ENCODE measurements around the gene SCART1.
"Not testable (repeated sequence)": the region's sequence is repeated elsewhere in the genome, so short reads cannot be mapped to it uniquely, and the experiment has no call there.

Gene SCART1

GRCh38 chr10:133515471-133515870 is 61.7 kb downstream of the SCART1 start:
- no peaks in the 10 kb centered on the region for H3K27me3 ChIP-seq (ENCODE audit: low read depth, low read length)
- H3K36me3 ChIP-seq (ENCODE audit: control insufficient read depth in 1 of 2, insufficient read depth in 2 of 2, low read length in 2 of 2) = no peaks in the 10 kb centered on the region
- no peak overlapping the region for H3K4me3 ChIP-seq (ENCODE audit: low read depth in 1 of 2, low read length in 2 of 2)
- peaks cover 0 to 5% of the 10 kb centered on the region in 2 donors for H3K4me1 ChIP-seq (ENCODE audit: control insufficient read depth in 1 of 2, insufficient read depth in 2 of 2, low read length in 2 of 2)
- no peak overlapping the region for H3K27ac ChIP-seq (ENCODE audit: low read length)
- no peaks in the 10 kb centered on the region for H3K9me3 ChIP-seq (ENCODE audit: control insufficient read depth in 1 of 2, low read length in 2 of 2)

DNA sequence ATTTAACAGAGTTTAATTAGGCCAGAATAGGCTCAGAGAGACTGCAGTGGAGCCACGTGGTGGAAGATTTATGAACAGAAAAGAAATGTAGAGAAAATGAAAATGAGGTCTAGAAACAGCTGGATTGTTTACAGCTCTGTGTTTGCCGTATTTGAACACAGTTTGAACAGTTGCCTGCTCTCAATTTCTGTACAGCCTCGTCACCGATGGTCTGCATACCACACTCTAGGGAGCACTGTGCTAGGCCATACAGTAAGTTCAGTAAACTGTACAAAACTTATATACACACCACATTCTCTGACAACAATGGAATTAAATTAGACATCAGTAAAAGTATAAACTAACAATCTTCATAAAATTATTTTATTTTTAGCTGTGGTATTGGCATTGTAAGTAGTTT is 62.3 kb downstream of the SCART1 start:
- H3K4me3 ChIP-seq (ENCODE audit: low read depth in 1 of 2, low read length in 2 of 2) = no peak overlapping the region
- H3K27me3 ChIP-seq (ENCODE audit: low read depth, low read length) = no peaks in the 10 kb centered on the region
- no peaks in the 10 kb centered on the region for H3K9me3 ChIP-seq (ENCODE audit: control insufficient read depth in 1 of 2, low read length in 2 of 2)
- no peak overlapping the region for H3K27ac ChIP-seq (ENCODE audit: low read length)
- H3K4me1 ChIP-seq (ENCODE audit: control insufficient read depth in 1 of 2, insufficient read depth in 2 of 2, low read length in 2 of 2) = peaks cover 0 to 5% of the 10 kb centered on the region in 2 donors
- no peaks in the 10 kb centered on the region for H3K36me3 ChIP-seq (ENCODE audit: control insufficient read depth in 1 of 2, insufficient read depth in 2 of 2, low read length in 2 of 2)

DNA sequence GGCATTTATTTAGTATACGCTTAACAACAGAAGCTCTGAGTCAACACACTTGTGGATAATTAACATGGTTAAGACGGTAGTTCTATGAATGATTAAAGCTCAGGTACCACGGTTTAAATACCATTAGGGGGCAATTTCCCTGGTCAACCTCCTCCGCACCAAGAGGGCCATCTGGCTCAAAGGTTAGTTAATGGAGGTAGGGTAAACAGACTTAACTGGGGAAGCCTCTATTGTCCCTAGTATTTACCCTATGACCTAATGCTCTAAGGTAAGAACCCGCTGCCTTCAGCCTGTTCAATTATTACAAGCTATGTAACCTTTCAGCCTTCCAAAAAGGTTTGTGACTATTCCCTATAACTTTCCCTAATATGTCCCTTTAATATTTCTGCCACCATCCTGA is 64.8 kb downstream of the SCART1 start:
- H3K4me1 ChIP-seq (ENCODE audit: control insufficient read depth in 1 of 2, insufficient read depth in 2 of 2, low read length in 2 of 2); H3K9me3 ChIP-seq (ENCODE audit: control insufficient read depth in 1 of 2, low read length in 2 of 2); H3K27ac ChIP-seq (ENCODE audit: low read length); H3K36me3 ChIP-seq (ENCODE audit: control insufficient read depth in 1 of 2, insufficient read depth in 2 of 2, low read length in 2 of 2); H3K27me3 ChIP-seq (ENCODE audit: low read depth, low read length); H3K4me3 ChIP-seq (ENCODE audit: low read depth in 1 of 2, low read length in 2 of 2): not testable (repeated sequence)

All from muscle layer of duodenum (tissue), 2 donors.